CMK (cell line): ENCODE measurements around the gene FYB1.
"Not testable (repeated sequence)": the region's sequence is repeated elsewhere in the genome, so short reads cannot be mapped to it uniquely, and the experiment has no call there.

Experiments used
- DNase-seq: peaks from one replicate; pipeline ENCODE4 v3.0.0-alpha.2; 2010; ENCODE audit warnings: low read depth

Gene FYB1

DNA sequence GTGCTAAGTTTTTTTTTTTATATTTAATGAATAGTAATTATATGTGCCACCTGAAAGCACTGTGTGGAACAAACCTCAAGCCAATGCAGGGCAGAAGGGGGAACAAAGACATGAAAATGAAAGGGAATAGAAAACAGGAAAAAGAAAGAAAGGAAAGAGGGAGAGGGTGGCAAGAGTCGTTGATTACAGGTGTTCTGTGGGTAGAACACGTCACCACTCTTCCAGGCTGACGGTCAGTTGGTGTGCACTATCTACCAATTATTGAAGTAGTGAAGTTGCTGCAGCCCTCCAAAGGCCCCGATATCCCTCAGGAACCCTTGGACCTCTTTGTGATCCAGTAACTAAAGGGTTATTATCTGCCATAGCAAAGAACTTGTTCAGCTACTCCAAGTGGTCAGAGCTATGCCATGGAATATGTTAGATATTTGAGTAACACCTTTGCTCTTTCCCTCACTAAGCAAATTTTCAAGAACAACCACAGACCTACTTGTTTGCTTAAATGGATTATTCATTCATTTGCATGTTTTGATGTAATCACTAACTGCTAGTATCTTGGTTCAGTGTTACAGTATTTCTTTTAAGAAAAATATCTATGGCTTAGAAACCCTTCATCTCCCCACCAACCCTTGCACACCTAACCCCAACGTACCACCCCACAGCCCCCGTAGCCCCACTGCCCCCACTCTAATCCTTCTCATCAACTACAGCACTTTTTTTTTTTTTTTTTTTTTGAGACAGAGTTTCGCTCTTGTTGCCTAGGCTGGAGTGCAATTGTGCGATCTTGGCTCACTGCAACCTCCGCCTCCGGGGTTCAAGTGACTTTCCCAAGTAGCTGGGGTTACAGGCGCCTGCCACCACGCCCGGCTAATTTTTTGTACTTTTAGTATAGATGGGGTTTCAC is 31.3 kb downstream of the FYB1 start:
- no peak for DNase-seq

DNA sequence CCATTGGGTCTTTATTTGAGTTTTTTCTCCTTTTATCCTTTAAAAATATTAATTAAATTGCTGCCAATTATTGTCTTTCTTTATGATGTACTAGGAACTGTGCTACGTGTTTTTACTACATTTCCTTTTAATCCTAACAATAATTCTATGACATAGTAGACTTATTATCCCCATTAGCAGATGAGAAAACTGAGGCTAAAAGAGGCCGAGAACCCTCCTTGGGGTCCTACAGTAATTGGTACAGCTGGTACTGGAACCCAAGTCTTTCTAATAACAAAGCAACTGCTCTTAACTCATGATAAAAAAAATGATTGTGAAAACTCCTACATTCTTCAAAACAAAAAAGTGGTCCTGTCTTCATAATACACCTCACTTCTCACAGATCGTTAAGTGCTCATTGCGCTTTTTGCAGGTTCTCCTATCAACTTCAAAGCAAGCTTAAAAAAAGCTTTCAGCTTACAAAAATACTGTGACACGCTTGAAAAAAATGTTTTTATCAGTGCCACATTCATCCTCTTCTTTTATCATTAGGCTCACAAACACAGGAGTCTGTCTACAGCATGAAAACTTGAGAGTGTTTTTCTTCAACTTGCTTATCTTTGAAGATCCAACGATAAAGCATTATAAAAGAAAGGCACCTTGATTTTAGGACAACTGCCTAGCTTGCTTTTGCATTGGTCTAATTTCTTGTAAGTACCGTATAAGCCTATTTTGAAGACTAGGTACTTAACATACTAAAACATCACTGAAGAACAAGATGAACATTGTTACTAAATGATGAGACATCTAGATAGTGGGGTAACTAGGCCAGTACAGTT is 32.4 kb downstream of the FYB1 start:
- DNase-seq: no peak

DNA sequence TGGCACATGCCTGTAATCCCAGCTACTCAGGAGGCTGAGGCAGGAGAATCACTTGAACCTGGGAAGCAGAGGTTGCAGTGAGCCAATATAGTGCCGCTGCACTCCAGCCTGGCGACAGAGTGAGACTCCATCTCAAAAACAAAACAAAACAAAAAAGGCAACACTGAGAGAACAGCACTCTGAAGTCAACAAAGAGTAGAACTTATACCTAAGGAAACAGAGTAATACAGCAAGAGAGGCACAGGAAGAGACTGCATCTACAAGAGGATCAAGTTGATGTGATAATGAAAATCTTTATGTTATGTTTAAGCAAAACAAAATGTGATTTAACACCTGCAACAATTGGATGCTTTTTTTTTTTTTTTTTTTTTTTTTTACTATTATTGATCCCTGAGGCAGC is 33.1 kb downstream of the FYB1 start:
- DNase-seq: no peak

DNA sequence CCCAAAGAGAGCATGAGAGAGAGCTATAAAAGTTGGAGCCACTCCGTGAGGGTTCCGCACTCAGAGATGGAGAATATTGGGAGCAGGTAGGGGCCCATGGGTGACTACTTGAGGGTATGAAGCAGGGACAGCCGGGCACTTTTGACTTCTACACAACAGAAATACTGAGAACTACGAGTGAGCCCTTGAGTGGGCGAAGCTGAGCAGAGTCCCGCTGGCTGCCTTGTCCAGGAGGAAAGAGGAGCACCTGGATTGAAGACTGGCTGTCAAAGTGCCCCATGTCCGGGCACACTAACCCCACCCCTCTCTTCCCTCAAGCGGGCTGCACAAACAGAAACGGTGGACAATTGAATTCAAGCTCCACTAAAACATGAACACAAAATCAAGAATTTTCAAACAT is 33.6 kb downstream of the FYB1 start:
- no peak for DNase-seq

DNA sequence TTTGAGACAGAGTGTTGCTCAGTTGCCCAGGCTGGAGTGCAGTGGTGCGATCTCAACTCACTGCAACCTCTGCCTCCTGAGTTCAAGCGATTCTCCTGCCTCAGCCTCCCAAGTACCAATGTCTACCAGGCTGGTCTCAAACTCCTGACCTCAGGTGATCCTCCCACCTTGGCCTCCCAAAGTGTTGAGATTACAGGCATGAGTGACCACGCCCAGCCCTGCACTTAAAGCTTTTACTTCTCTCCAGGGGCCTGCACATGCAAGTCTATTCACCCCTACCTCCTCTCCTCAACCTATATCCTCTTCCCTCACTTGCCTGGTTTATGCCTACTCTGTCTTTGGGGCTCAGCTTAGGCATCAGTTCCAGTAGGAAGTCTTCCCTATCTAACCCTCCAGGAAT is 39.8 kb downstream of the FYB1 start:
- DNase-seq: not testable (repeated sequence)

DNA sequence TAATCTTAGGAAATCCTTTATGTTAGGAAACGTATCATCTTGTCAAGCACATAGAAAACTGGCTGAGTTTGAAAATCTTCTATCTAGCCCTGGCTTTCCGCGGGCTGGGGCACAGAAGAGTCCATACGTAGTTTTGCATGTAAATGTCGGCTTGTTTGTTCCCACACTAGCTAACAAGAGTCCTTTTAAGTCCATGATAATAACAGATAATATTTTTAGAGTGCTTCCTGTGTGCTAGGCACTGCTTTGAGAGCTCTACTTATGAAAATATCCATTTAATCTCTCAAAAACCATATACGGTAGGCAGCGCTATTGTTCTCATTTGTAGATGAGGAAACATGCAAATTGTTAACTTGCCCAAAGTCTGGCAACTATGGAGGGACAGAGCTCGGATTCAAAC is 40.5 kb downstream of the FYB1 start:
- no peak for DNase-seq

DNA sequence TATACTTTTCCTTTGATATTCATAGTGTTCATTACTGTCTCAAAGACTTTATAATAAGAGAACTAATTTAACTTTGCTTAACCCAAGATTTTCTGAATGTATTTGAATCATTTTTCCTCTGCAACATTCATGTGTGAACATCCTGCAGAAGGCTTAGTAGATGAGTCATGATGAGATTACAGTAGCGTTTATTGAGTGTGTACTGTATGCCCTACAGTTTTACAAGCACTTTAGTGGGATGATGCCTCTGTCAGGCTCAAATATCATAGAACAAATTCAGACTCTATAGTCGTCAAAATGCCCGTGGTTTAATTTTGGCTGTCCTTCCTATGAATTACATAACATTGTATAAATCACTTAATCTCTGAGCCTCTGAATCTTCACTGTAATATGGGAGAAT is 41.2 kb downstream of the FYB1 start:
- DNase-seq: no peak

DNA sequence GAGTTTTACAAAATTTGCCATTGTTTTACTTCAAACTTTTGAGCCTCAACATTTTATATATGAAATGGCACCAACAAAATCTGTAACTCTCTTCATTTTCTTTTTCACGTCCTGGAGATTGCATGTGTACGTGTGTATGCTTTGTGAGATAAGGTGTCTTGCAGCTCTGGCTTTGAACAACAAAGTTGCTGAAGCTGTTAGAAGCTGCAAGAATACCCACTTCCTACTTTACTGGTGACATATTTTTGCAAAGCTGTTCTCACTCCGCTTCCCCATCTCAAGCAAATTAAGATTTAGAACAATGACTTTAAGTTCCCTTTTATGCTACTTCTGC is 41.8 kb downstream of the FYB1 start:
- DNase-seq: no peak

DNA sequence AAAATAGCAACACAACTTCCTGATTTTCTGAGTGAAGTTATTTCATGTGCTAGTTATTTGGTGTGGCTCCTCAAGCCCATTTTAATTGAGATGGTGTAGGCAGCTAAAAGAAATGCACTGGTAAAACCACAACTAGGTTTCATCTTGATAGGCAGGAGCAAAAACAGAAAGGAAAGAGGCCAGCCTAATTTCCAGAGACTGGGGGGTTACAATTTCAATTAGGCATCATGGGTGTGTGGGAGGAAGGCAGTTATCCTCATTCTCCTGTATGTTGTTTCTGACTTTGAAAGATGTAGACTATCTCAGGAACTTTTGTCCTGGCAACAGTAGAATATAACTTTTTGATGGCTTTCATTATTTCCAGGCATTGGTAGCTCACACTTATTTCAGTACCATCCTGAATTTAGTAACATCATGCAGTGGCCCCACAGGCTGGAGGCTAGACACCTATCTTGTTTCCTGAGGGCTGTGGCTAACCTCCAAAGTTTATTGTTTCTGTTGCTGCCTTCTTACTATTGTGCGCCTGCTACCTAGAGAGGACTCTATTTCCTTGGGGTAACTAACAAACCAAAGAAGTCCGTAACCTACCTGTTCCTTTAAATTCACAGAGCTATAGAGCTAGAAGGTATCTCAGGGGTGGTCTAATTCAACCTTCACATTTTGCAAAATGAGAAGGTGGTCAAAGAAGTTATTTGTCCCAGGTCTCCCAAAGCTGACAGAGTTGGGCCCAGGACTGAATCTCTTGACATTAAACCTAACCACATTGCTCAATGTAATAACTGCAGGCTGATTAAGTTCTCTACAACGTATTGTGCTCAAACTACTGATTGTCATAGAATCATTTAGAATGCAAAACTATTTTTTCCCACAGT is 42.4 kb downstream of the FYB1 start:
- no peak for DNase-seq

DNA sequence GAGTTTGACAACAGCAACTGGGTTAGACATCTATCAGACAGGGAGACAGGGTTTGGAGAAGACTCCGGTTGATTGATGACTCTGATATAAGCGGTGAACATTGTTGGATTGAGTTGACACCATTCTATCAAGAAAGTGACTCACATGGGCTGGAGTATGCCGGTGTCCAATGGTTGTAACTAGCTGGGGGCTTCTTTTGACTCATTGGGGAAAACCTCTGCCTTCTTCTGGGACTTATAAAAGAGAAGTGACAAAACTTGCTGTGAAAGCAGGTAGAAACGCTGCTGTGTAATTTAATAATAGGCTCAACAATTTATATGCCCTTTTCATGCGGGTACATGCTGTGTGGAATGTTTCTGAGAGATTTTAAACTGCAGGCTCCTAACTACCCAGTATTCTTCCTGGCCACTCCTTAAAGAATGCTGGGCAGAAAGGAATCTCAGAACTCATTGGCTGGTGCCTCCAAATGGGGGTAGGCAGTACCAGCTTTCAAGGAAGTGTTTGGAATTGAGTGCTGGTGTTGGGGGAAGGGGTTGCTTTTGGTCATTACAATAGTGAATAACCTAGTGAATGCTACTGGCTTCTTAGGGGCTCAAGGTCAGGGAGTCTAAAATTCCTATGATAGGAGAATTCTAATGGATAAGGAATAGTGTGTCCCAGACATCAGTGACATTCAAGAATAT is 43.9 kb downstream of the FYB1 start:
- no peak for DNase-seq

DNA sequence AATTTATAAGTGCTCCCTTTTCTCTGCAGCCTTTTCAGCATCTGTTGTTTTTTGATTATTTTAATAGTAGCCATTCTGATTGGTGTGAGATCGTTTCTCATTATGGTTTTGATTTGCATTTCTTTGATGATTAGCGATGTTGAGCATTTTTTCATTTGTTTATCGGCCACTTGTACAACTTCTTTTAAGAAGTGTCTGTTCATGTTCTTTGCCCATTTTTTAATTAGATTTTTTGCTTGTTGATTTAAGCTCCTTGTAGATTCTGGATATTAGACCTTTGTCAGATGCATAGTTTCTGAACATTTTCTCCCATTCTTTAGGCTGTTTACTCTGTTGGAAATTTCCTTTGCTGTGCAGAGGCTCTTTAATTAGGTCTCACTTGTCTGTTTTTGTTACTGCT is 46.3 kb downstream of the FYB1 start:
- DNase-seq: no peak

DNA sequence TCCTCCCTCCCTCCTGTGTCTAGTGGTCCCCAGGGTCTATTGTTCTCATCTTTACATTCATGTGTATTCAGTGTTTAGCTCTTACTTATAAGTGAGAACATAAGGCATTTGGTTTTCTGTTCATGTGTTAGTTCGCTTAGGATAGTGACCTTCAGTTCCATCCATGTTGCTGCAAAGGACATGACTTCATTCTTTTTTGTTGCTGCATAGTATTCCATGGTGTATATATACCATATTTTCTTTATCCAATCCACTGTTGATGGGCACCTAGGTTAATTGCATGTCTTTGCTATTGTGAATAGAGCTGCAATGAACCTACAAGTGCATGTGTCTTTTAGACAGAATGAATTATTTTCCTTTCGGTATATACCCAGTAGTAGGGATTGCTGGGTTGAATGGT is 46.8 kb downstream of the FYB1 start:
- no peak for DNase-seq

DNA sequence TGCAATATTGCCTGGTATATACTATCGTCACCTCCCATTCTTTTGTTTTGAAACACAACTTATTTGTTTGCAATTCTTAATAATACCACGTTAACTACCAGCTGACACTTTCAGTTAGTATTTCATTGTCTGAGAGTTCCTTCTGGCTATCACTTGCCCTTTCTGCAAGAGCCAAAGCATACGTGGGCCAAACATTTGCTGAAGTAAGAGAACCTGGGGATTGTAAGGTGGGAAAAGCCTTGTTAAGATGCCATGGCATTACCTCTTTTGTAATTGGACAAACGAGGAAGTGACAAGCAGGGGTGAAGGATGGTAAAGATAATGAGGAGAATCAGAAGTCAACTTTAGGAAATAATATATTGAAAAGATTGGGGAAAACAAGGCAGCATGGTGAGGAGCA is 47.7 kb downstream of the FYB1 start:
- no peak for DNase-seq

DNA sequence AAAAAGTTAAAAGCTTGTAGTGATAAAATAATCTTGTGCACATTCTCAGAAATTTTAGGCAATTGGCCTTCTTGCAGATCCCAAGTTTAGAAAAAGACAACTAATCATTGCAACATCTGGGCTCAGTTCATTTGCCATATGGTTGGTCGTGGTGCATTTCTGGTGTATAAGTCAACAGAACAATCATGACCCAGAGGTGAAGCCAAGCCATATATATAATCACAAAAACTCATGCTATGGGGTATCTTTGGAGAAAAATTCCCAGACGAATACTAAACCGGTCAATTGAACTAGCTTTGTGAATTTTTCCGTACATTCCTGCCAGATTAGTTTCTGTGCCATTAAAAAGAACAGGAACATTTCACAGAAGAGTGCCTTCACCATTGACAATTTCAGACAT is 50.3 kb downstream of the FYB1 start:
- DNase-seq: no peak

DNA sequence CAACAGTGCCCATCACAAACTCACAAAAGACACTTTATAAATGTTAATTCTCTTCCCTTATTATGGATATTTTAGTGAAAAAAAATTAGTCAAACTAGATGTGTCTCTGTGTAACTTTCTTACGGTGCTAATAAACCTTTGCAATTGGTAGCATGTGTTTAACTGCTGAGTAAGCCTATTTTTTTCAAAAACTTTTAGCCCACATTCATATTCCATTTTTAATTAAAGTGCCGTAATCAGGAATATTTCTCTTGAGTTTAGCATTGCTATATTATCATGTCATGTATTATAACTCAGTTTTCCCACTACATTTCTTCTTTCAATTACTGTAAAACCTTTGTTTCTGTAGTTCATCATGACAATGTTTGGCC is 51.4 kb downstream of the FYB1 start:
- DNase-seq: no peak

DNA sequence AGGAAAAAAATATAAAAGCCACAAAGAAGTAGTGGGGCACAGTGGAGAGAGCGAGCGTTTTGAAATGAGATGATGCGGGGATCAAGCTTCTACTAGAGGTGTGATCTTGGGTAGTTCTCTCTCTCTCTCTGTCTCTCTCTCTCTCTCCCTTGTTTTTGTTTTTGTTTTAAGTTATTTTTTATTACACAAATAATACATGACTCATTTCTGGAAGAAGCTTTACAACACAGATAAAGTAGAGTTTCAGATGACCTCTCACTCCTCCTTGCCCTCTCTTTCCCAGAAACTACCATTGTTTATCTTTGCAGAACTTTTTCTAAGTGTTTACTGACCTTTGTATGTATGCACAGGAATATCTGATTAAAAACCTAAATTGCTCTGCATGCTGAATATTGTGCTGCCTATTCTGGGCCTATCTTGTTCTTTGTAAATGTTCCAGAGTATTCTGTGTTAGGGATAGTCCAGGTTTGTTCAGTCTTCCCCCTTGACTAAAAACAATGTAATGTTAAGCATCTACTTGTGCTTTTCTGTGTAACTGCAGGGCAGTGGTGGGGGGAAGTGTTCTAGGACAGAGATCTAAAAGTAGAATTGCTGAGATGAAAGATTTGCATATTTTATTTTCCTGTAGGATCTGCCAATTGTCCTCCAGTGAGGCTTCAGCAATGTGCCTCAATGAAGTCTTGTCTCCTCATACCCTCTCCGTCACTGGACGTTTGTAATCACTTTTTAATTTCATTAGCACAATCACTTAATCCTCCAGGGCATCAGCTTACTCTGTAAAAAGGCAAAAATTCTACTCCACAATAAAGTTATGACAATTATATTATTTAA is 52.0 kb downstream of the FYB1 start:
- DNase-seq: no peak

DNA sequence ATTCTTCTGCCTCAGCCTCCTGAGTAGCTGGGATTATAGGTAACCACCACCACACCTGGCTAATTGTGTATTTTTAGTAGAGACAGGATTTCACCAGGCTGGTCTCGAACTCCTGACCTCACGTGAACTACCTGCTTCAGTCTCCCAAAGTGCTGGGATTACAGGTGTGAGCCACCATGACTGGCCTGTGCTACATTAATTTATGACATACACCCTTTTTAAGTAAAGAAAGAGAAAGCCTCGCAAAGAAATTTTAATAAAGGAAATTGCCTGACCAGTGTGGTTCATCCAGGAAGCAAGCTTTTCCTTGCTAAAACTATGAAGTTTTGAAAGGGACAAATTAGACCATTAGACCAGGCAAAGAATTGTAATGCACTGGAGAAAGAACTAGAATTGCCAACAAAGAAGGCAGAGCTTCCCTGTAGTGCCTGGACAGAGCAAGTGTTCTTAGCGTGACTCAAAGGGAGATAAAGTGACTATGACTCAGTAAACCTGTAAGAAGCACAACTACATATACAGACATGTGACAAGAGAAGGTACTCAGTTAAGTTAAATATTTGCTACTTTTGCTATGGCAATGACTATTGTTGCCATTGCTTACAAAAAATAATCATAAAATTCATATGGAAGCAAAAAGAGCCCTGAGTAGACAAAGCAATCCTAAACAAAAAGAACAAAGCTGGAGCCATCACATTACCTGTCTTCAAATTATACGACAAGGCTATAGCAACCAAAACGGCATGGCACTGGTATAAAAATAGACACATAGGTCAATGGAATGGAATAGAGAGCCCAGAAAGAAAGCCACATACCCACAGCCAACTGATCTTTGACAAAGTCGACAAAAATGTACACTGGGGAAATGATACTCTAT is 54.6 kb downstream of the FYB1 start:
- DNase-seq: no peak

DNA sequence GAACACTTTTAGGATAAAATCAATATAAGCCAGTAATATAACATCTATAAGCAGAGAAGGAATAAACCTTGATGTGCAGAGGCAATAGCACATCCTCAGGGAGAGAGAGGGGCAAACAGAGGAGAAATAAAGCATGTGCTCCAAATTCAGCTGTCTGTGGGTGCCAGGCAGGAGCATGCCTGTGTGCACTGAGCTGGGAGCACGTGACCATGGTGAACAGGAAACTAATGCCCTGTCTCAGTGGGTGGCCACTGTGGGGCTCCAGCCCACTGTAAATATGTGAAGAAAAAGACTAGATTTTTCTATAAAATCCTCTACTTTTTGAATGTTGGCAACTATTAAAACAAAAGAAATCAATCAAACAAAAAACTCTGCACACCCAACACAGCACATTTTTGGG is 55.3 kb downstream of the FYB1 start:
- no peak for DNase-seq

DNA sequence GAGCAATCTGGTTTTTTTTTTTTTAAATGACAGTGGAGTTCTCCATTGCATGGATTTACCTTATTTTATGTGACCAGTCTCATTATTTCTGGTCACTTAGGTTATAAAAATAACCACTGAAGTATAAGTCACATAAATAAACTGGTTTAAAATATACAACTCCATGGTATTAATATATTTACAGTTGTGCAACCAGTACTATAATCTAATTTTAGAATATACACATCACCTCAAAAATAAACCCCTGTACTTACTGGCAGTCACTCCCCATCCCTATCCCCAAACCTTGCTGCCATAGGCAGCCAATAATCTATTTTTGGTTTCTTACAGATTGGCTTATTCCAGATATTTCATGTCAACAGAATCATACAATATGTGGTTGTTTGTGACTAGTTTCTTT is 57.8 kb downstream of the FYB1 start:
- DNase-seq: no peak

DNA sequence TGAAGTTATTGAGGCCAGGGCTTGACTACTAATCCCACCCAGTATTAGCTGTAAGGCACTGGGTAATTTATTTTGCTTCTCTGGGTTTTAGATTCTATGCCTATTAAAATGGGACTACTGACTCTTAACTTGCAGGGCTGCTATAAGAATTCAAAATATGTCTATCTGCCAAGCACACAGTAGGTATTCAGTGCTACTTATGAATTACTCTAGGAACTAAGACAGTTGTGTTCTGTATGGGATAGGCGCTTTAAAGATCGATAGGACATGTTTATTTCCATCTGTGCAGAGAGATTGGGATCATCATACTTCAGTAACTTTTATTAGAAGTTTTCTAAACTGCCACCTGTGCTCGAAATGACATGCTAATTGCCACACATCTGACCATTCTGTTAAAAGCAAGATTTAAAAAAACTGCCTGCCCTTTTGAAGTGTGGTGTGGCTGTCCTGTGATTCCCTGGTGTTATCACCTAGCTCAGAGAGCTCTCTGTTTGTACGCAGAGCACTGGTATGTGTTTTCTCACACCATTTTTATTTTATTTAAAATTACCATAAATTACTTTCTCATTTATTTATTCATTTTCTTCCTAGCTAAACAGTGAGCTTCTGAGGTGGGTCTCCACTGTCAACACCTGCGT is 58.7 kb downstream of the FYB1 start:
- DNase-seq: no peak
